Body of pancreas (tissue), 4 donors: ENCODE measurements around the gene ANAPC2.
A peak's percentile ranks its signal among the peaks of the same experiment; 100 is the strongest.

Experiments used
- POLR2A ChIP-seq, 3 donors: fragments of 450-650 bp; IDR thresholded peaks; one replicate each; pipeline ENCODE4 v1.6.1; 2016; ENCODE audit warnings: antibody characterized with exemption in 3 of 3, mild to moderate bottlenecking in 2 of 3
- TF ChIP-seq, protein P1 (sequence below), 7 experiments: fragments of 450-650 bp in 4 of 7; fragments of 200-600 bp in 3 of 7; sonication (generic) in 3 of 7; IDR thresholded peaks; one replicate each; pipeline ENCODE4 v1.5.1; 2016 to 2019; ENCODE audit warnings: antibody characterized with exemption in 7 of 7

GRCh38 chr9:137168904-137169856 is 19.2 kb downstream of the ANAPC2 start:
- TF ChIP-seq POLR2A (IDR thresholded peaks at IDR 0.05), result peak in 2 of 3 donors; percentile 9 to 15
- TF ChIP-seq, protein P1, sequence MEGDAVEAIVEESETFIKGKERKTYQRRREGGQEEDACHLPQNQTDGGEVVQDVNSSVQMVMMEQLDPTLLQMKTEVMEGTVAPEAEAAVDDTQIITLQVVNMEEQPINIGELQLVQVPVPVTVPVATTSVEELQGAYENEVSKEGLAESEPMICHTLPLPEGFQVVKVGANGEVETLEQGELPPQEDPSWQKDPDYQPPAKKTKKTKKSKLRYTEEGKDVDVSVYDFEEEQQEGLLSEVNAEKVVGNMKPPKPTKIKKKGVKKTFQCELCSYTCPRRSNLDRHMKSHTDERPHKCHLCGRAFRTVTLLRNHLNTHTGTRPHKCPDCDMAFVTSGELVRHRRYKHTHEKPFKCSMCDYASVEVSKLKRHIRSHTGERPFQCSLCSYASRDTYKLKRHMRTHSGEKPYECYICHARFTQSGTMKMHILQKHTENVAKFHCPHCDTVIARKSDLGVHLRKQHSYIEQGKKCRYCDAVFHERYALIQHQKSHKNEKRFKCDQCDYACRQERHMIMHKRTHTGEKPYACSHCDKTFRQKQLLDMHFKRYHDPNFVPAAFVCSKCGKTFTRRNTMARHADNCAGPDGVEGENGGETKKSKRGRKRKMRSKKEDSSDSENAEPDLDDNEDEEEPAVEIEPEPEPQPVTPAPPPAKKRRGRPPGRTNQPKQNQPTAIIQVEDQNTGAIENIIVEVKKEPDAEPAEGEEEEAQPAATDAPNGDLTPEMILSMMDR (IDR thresholded peaks at IDR 0.05), result peak in 4 of 7 experiments; percentile 20 to 45 (median 35)
